ENCODE results near the gene F11R. TPM values are rescaled to one million over a fixed set of nuclear protein-coding genes. Genes with fewer than 3 reads are reported as not detected.

Gene F11R
- total and polyA plus RNA-seq, 2 donors (not counting 3 experiments of a cell fraction or from before 2014, with no cell fraction given): 97.0 to 124 TPM

DNA sequence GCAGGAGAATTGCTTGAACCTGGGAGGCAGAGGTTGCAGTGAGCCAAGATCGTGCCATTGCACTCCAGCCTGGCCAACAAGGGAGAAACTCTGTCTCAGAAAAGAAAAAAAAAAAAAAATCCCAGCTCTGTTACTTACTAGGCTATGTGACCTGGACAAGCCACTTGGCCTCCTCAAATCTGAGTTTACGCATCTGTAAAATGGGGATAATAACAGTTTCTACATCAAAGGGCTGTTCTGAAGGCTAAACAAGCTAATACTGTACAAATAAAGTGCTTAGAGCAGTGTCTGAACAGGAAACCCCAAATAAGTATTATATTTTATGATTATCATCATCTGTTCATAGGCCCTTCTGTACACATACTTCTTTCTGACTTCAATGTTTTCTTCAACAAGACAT lies 13.6 kb downstream of the F11R start:
- Histone ChIP-seq H3K27me3 (ENCODE audit: control insufficient read depth in 2 of 2, insufficient read depth in 2 of 2, low read length in 2 of 2) (no peaks in the 10 kb centered on the region), H2AFZ (ENCODE audit: low read depth, low read length) (no peak overlapping the region), H4K20me1 (replicated peaks; ENCODE audit: control insufficient read depth, extremely low read depth, insufficient read depth, low read length) (no peaks in the 10 kb centered on the region), H3K4me3 (replicated peaks in 1 of 3; ENCODE audit: insufficient read depth in 1 of 3, low read depth in 1 of 3, low read length in 3 of 3) (no peak overlapping the region), H3K9me3 (replicated peaks; ENCODE audit: control insufficient read depth, insufficient read depth, low read length) (no peaks in the 10 kb centered on the region), H3K9ac (replicated peaks; ENCODE audit: extremely low read depth, insufficient read depth, low read length) (no peak overlapping the region), H3K4me2 (ENCODE audit: insufficient read depth, low read length) (no peak overlapping the region), H3K27ac (ENCODE audit: insufficient read depth, low read depth, low read length) (no peak overlapping the region), H3K36me3 (ENCODE audit: control insufficient read depth in 2 of 2, extremely low read depth in 1 of 2, insufficient read depth in 2 of 2, low read length in 2 of 2) (no peaks in the 10 kb centered on the region), H3K79me2 (ENCODE audit: control insufficient read depth, insufficient read depth, low read length) (peaks cover 30% of the 10 kb centered on the region), H3K4me1 (ENCODE audit: control insufficient read depth, extremely low read depth, insufficient read depth, low read length) (peaks cover 6% of the 10 kb centered on the region), H3K9me1 (replicated peaks; ENCODE audit: control insufficient read depth, extremely low read depth, insufficient read depth, low read length) (no peaks in the 10 kb centered on the region)
- dilution Hi-C loops (cut with MboI; ENCODE audit: extremely low pct_ligation_motif_present, low sequenced_read_pairs): no loop called here
- BruUV-seq (replicated peaks): no TSS peak
- ChIA-PET CTCF (interaction anchor here (0.9 to 3.9 kb wide), 2 partner anchors 10 to 34 kb away, joined by 4 to 25 read pairs; no protein-coding TSS in a partner anchor), POLR2A (no interaction called here)
- intact Hi-C loops (cut with micrococcal nuclease): no loop called here
- no peak for TF ChIP-seq JUN (IDR thresholded peaks at IDR 0.05; ENCODE audit: borderline replicate concordance, insufficient read depth, insufficient read length, low read depth)
- TF ChIP-seq EZH2 (IDR thresholded peaks at IDR 0.05; ENCODE audit: borderline replicate concordance, low read depth, low read length, severe bottlenecking): no peak
- TF ChIP-seq GATA2 (IDR thresholded peaks at IDR 0.05; ENCODE audit: insufficient read depth, insufficient read length, low read depth, low read length): no peak
- TF ChIP-seq MYC (IDR thresholded peaks at IDR 0.05; ENCODE audit: low read depth, low read length): no peak
- TF ChIP-seq, protein P1, sequence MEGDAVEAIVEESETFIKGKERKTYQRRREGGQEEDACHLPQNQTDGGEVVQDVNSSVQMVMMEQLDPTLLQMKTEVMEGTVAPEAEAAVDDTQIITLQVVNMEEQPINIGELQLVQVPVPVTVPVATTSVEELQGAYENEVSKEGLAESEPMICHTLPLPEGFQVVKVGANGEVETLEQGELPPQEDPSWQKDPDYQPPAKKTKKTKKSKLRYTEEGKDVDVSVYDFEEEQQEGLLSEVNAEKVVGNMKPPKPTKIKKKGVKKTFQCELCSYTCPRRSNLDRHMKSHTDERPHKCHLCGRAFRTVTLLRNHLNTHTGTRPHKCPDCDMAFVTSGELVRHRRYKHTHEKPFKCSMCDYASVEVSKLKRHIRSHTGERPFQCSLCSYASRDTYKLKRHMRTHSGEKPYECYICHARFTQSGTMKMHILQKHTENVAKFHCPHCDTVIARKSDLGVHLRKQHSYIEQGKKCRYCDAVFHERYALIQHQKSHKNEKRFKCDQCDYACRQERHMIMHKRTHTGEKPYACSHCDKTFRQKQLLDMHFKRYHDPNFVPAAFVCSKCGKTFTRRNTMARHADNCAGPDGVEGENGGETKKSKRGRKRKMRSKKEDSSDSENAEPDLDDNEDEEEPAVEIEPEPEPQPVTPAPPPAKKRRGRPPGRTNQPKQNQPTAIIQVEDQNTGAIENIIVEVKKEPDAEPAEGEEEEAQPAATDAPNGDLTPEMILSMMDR (IDR thresholded peaks at IDR 0.05; ENCODE audit: extremely low read depth in 1 of 2, insufficient read depth in 1 of 2, low read depth in 1 of 2, low read length in 2 of 2): no peak
- TF ChIP-seq, protein P2, sequence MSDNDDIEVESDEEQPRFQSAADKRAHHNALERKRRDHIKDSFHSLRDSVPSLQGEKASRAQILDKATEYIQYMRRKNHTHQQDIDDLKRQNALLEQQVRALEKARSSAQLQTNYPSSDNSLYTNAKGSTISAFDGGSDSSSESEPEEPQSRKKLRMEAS (IDR thresholded peaks at IDR 0.05; ENCODE audit: insufficient read depth, insufficient read length): no peak
- TF ChIP-seq FOS (IDR thresholded peaks at IDR 0.05; ENCODE audit: borderline replicate concordance, insufficient read depth, low read length): no peak
- no peak for TF ChIP-seq POLR2AphosphoS5 (IDR thresholded peaks at IDR 0.05; ENCODE audit: insufficient read depth, low read depth, low read length)
- no peak for TF ChIP-seq POLR2A (IDR thresholded peaks at IDR 0.05; ENCODE audit: low read depth, low read length)
- DNase-seq (ENCODE audit: low read depth, low spot score) (no peak), FAIRE-seq (no peak)
